Left lung (tissue), 10 donors: ENCODE measurements around the gene EVI5. TPM values are rescaled to one million over a fixed set of nuclear protein-coding genes. Genes with fewer than 3 reads are reported as not detected.

ENCODE experiments used
- ATAC-seq: fragments of 200-7000 bp; cut with Tn5 transposase; one replicate; pipeline ENCODE4 v1.9.1; 2020; ENCODE audit warnings: moderate library complexity
- DNase-seq, 4 donors: peaks; one replicate each; pipeline ENCODE4 v3.0.0-alpha.2; 2013 to 2020
- H3K27ac ChIP-seq, 2 donors: fragments of 200-600 bp; sonication (generic) in 1 of 2; one replicate each; pipeline versions ENCODE4 v1.5.0 to v1.8.0; 2020 to 2021
- H3K27me3 ChIP-seq, 2 donors: fragments of 200-600 bp; sonication (generic) in 1 of 2; one replicate each; pipeline versions ENCODE4 v1.5.0 to v1.8.0; 2020 to 2021
- H3K36me3 ChIP-seq, 2 donors: fragments of 200-600 bp; sonication (generic) in 1 of 2; one replicate each; pipeline versions ENCODE4 v1.5.0 to v1.8.0; 2020 to 2021
- H3K4me1 ChIP-seq, 2 donors: fragments of 200-600 bp; one replicate each; pipeline ENCODE4 v1.8.0; 2021
- H3K4me3 ChIP-seq, 2 donors: fragments of 200-600 bp; sonication (generic) in 1 of 2; one replicate each; pipeline versions ENCODE4 v1.5.0 to v1.8.0; 2020 to 2021; ENCODE audit warnings: mild to moderate bottlenecking in 1 of 2
- H3K9me3 ChIP-seq, 2 donors: fragments of 200-600 bp; sonication (generic) in 1 of 2; one replicate each; pipeline versions ENCODE4 v1.5.0 to v1.8.0; 2020 to 2021
- intact Hi-C, 2 donors: fragments of 100-400 bp; cut with DNase I; formaldehyde crosslinking; loops; one replicate each; pipeline versions ENCODE4 v1.11.2 to v1.14.2; 2022
- polyA plus RNA-seq, 6 donors: library from polyadenylated mRNA; unstranded; fragments of 120-200 nt; gene quantifications; one replicate each; pipeline ENCODE4 v1.2.1, GENCODE V29; 2013; ENCODE audit not compliant: insufficient read length in 6 of 6
- total RNA-seq, 2 donors: library from RNA; stranded (reverse); fragmentation: NEBNext Ultra II Directional; extraction: Animal tissue kit (Norgen Biotek cat#: 25700); gene quantifications; one replicate each; pipeline ENCODE4 v1.2.1, GENCODE V29; 2021
- TF ChIP-seq, protein P1 (sequence below), 2 donors: fragments of 200-600 bp; sonication (generic) in 1 of 2; IDR thresholded peaks; one replicate each; pipeline versions ENCODE4 v1.5.0 to v1.8.0; 2021; ENCODE audit warnings: antibody characterized with exemption in 2 of 2
- donor health status: DM: no; HTN: yes; CAD: no.
- donor health status: DM: no; HTN: no; CAD: no.

EVI5 gene
- total and polyA plus RNA-seq, 8 donors = 17.5 to 49.7 (median 22.4) TPM

DNA sequence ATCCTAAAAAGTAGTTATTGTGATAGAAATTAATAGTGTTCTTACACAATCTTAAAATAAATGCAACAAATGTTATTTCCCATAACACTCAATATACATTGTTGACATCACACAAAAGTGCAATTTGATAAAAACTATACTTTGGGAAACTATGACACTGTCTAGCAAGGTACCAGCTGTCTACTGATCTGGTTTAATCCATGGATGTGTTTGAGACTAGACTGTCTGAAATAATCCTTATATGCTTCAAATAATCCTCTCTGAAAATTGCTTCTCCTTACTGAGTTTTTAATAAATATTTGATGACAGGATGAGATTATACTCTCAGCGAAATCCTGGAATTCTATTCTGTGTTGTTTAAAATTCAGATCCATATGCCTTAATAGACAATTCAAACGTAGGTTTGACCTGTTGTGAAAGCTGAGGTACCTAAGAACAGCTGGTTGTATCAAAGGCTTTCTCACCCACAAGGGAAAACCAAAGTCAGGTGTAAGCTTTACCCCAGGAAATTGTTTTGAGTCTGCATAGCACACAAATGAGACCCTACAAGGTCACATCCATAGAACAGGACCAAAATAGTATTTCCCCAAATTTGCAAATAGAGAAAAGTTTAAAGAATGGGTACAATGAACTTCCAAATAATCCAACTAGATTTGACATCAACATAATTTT, 289.4 kb downstream of the EVI5 start:
- no peak overlapping the region for H3K27ac ChIP-seq
- H3K9me3 ChIP-seq = no peaks in the 10 kb centered on the region
- H3K4me1 ChIP-seq = no peaks in the 10 kb centered on the region
- H3K36me3 ChIP-seq = no peaks in the 10 kb centered on the region
- DNase-seq = no peak
- ATAC-seq = no peak
- TF ChIP-seq, protein P1, sequence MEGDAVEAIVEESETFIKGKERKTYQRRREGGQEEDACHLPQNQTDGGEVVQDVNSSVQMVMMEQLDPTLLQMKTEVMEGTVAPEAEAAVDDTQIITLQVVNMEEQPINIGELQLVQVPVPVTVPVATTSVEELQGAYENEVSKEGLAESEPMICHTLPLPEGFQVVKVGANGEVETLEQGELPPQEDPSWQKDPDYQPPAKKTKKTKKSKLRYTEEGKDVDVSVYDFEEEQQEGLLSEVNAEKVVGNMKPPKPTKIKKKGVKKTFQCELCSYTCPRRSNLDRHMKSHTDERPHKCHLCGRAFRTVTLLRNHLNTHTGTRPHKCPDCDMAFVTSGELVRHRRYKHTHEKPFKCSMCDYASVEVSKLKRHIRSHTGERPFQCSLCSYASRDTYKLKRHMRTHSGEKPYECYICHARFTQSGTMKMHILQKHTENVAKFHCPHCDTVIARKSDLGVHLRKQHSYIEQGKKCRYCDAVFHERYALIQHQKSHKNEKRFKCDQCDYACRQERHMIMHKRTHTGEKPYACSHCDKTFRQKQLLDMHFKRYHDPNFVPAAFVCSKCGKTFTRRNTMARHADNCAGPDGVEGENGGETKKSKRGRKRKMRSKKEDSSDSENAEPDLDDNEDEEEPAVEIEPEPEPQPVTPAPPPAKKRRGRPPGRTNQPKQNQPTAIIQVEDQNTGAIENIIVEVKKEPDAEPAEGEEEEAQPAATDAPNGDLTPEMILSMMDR (IDR thresholded peaks at IDR 0.05) = no peak
- intact Hi-C loops = no loop called here
- H3K27me3 ChIP-seq = no peaks in the 10 kb centered on the region
- H3K4me3 ChIP-seq = no peak overlapping the region

DNA sequence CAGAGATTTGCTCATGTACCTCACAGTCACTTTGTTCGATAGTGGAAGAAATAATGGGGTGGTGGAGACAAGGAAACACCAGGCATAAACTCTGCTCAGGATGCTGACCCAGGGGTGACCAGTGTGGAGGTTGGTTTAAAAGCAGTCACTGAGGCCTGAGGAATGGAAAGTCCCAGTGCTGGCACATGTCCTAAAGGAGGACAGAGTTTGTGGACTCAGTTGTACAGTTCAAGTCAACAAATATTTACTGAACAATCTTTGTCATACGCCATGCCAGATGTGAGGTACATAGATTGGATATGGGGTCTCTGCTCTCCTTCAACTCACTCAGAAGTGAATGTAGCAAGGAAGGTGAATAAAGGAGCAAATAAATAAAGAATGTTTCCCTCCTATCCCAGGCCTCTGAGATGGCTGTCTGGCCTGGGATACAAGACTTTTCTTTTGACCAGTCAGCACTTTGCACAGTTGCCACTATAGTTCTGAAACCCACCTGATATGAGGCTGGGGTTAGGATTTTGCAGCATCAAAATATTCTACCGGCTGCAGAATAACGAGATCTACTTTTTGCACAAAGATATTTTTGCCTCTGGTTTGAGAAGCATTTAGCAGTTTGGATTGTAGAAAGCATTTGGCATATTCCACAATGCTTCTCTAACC, 290.3 kb downstream of the EVI5 start:
- Histone ChIP-seq H3K27ac (no peak overlapping the region), H3K36me3 (no peaks in the 10 kb centered on the region), H3K27me3 (peaks cover 0 to 1% of the 10 kb centered on the region in 2 donors), H3K4me1 (no peaks in the 10 kb centered on the region), H3K4me3 (no peak overlapping the region), H3K9me3 (no peaks in the 10 kb centered on the region)
- TF ChIP-seq, protein P1 (IDR thresholded peaks at IDR 0.05) = no peak
- no peak for DNase-seq
- intact Hi-C loops = no loop called here
- ATAC-seq = no peak

DNA sequence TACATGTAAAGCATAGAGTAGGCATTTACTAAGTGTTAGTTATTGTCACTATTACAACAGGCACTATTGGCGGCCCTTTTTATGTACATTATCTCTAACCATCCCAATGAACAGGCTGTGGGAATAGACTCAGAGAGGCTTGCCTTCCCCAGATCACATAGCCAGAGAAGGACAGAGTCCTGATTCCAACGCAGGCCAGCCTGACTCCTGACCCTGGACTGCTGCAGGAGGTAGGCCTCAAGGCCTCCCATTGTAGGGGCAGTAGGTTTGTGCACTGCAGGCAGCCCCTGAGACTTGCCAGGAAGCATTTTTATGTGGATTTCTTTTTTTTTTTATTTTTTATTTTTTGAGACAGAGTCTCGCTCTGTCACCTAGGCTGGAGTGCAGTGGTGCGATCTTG, 291.8 kb downstream of the EVI5 start:
- intact Hi-C loops = no loop called here
- no peak overlapping the region for H3K27ac ChIP-seq
- no peaks in the 10 kb centered on the region for H3K4me1 ChIP-seq
- TF ChIP-seq, protein P1 (IDR thresholded peaks at IDR 0.05) = no peak
- peaks cover 2 to 15% of the 10 kb centered on the region in 2 donors for H3K27me3 ChIP-seq
- ATAC-seq (no peak), DNase-seq (no peak)
- H3K36me3 ChIP-seq = no peaks in the 10 kb centered on the region
- H3K9me3 ChIP-seq = no peaks in the 10 kb centered on the region
- H3K4me3 ChIP-seq = no peak overlapping the region

DNA sequence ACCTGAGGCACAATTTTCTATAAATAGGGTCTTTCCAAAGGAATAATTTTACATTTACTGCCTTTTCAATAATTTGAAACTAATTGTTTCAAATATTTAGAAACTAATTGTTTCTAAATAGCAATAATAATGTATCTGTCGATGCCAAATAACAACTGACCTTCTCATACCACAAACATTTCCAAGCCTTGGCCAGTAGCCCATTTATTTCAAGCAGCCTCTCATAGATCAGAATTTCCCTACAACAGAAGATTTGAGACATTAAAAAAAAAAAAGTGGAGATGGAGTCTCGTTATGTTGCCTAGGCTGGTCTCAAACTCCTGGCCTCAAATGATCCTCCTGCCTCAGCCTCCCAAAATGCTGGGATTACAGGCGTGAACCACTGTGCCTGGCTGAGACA, 296.1 kb downstream of the EVI5 start:
- ATAC-seq (no peak), DNase-seq (no peak)
- H3K4me1 ChIP-seq = peaks cover 20 to 34% of the 10 kb centered on the region in 2 donors
- no peak overlapping the region for H3K4me3 ChIP-seq
- no peak overlapping the region for H3K27ac ChIP-seq
- no peaks in the 10 kb centered on the region for H3K36me3 ChIP-seq
- H3K9me3 ChIP-seq = no peaks in the 10 kb centered on the region
- TF ChIP-seq, protein P1 (IDR thresholded peaks at IDR 0.05) = no peak
- peaks cover 43 to 58% of the 10 kb centered on the region in 2 donors for H3K27me3 ChIP-seq
- intact Hi-C loops = no loop called here

DNA sequence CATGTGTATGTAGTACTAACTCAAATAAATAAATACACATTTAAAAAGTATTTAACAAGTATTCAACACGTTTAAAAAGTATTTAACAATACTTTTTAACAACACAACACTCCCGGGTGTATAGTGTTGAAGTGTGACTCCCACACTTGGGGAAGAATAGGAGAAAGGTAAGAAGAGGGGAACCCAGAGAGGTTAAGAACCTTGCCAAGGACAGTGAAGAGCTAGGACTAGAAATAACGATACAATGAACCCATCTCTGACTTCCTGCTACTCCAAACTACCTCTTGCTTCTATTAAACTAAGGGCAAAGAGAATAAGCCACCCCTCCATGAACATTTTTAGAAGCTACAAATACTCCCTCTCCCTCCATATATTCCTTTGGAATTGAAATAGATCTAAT, 296.5 kb downstream of the EVI5 start:
- Histone ChIP-seq H3K9me3 (no peaks in the 10 kb centered on the region), H3K4me1 (peaks cover 20 to 38% of the 10 kb centered on the region in 2 donors), H3K27ac (no peak overlapping the region), H3K36me3 (no peaks in the 10 kb centered on the region), H3K4me3 (no peak overlapping the region), H3K27me3 (peaks cover 47 to 62% of the 10 kb centered on the region in 2 donors)
- DNase-seq = no peak
- TF ChIP-seq, protein P1 (IDR thresholded peaks at IDR 0.05) = no peak
- intact Hi-C loops = no loop called here
- ATAC-seq = no peak
